Fibroblast of lung (primary cell): ENCODE results near the gene DLGAP1. TPM values are rescaled to one million over a fixed set of nuclear protein-coding genes. Genes with fewer than 3 reads are reported as not detected.

Experiments used
- DNase-seq, 2 donors: peaks; one replicate each; pipeline versions ENCODE4 v3.0.0 to v3.0.0-alpha.2; 2010; ENCODE audit warnings: low read depth in 2 of 2
- H2AFZ ChIP-seq: 2 replicates; pipeline ENCODE4 v1.5.1; 2012; ENCODE audit warnings: low read length, control low read depth, inconsistent platforms
- H3K27ac ChIP-seq: 2 replicates; pipeline ENCODE4 v1.5.1; 2011; ENCODE audit warnings: low read length, control low read depth; ENCODE audit not compliant: insufficient read depth
- H3K27me3 ChIP-seq: 2 replicates; pipeline ENCODE4 v1.5.1; 2011; ENCODE audit warnings: mild to moderate bottlenecking, low read length; ENCODE audit not compliant: control insufficient read depth, insufficient read depth
- H3K36me3 ChIP-seq: 2 replicates; pipeline ENCODE4 v1.5.1; 2011; ENCODE audit warnings: low read length; ENCODE audit not compliant: control insufficient read depth, insufficient read depth
- H3K4me1 ChIP-seq: 2 replicates; pipeline ENCODE4 v1.5.1; 2011; ENCODE audit warnings: low read length; ENCODE audit not compliant: control insufficient read depth, insufficient read depth; ENCODE audit errors: extremely low read depth
- H3K4me2 ChIP-seq: 2 replicates; pipeline ENCODE4 v1.5.1; 2011; ENCODE audit warnings: low read length, control low read depth; ENCODE audit not compliant: insufficient read depth; ENCODE audit errors: extremely low read depth
- H3K4me3 ChIP-seq, 4 experiments: fragments of 200-600 bp in 1 of 4; sonication (generic) in 1 of 4; replicated peaks in 1 of 4; 2 replicates each; pipeline ENCODE4 v1.5.1; 2011 to 2016; ENCODE audit warnings: low read length in 4 of 4, low read depth in 3 of 4, mild to moderate bottlenecking in 3 of 4, control low read depth in 2 of 4, inconsistent platforms in 1 of 4, mixed read lengths in 1 of 4; ENCODE audit not compliant: insufficient read depth in 1 of 4; ENCODE audit errors: control extremely low read depth in 1 of 4
- H3K79me2 ChIP-seq: 2 replicates; pipeline ENCODE4 v1.5.1; 2012; ENCODE audit warnings: mild to moderate bottlenecking, low read length, inconsistent platforms; ENCODE audit not compliant: control insufficient read depth, insufficient read depth
- H3K9ac ChIP-seq: 2 replicates; pipeline ENCODE4 v1.5.1; 2011; ENCODE audit warnings: mild to moderate bottlenecking, low read length, control low read depth; ENCODE audit not compliant: insufficient read depth
- H3K9me3 ChIP-seq: 2 replicates; pipeline ENCODE4 v1.5.1; 2012; ENCODE audit warnings: low read depth, low read length; ENCODE audit not compliant: control insufficient read depth, insufficient read depth
- H4K20me1 ChIP-seq: 2 replicates; pipeline ENCODE4 v1.5.1; 2011; ENCODE audit warnings: low read length; ENCODE audit not compliant: control insufficient read depth, insufficient read depth; ENCODE audit errors: extremely low read depth
- CTCF ChIP-seq, 2 donors: IDR thresholded peaks in 1 of 2; conservative IDR thresholded peaks in 1 of 2; 1 replicate in 1 of 2; 2 replicates in 1 of 2; pipeline ENCODE4 v1.5.1; 2011 to 2012; ENCODE audit warnings: low read length in 2 of 2, control low read depth in 1 of 2, inconsistent platforms in 1 of 2, low read depth in 1 of 2, mild to moderate bottlenecking in 1 of 2
- EZH2 ChIP-seq: IDR thresholded peaks from 2 replicates; pipeline ENCODE4 v1.5.1; 2012; ENCODE audit warnings: low read length, control low read depth, mild to moderate bottlenecking; ENCODE audit errors: missing control alignments
- polyA plus RNA-seq, 2 donors: library from polyadenylated mRNA; depleted of rRNA in 1 of 2; stranded (reverse) in 1 of 2; unstranded in 1 of 2; fragments of >200 nt; gene quantifications; 2 replicates each; pipeline ENCODE4 v1.2.1, GENCODE V29; 2011 to 2012; ENCODE audit warnings: missing spikeins in 1 of 2
- total RNA-seq: library from RNA; depleted of rRNA; stranded (reverse); fragments of >200 nt; gene quantifications from 2 replicates; pipeline ENCODE4 v1.2.1, GENCODE V29; 2014

The DLGAP1 gene
- total and polyA plus RNA-seq, 2 donors (not counting 1 experiment from before 2014, with no cell fraction given) = 0.16 to 0.17 TPM

GRCh38 chr18:4200399-4200798, 254.7 kb downstream of the DLGAP1 start:
- no peak overlapping the region for H3K27ac ChIP-seq
- no peaks in the 10 kb centered on the region for H3K9me3 ChIP-seq
- H4K20me1 ChIP-seq = no peaks in the 10 kb centered on the region
- DNase-seq = no peak
- no peaks in the 10 kb centered on the region for H3K27me3 ChIP-seq
- no peak overlapping the region for H2AFZ ChIP-seq
- no peaks in the 10 kb centered on the region for H3K79me2 ChIP-seq
- no peak overlapping the region for H3K9ac ChIP-seq
- H3K4me2 ChIP-seq = no peak overlapping the region
- H3K36me3 ChIP-seq = no peaks in the 10 kb centered on the region
- no peaks in the 10 kb centered on the region for H3K4me1 ChIP-seq
- TF ChIP-seq CTCF (conservative IDR thresholded peaks at IDR 0.05 in 1 of 2, IDR thresholded peaks at IDR 0.05 in 1 of 2; ENCODE audit: low read depth in 1 of 2, low read length in 2 of 2) (no peak), EZH2 (no peak)
- no peak overlapping the region for H3K4me3 ChIP-seq

GRCh38 chr18:4198956-4199355, 256.2 kb downstream of the DLGAP1 start:
- H3K4me1 ChIP-seq = no peaks in the 10 kb centered on the region

GRCh38 chr18:4196351-4196750, 258.8 kb downstream of the DLGAP1 start:
- no peak overlapping the region for H3K9ac ChIP-seq
- no peaks in the 10 kb centered on the region for H3K9me3 ChIP-seq
- no peaks in the 10 kb centered on the region for H3K36me3 ChIP-seq
- H3K27me3 ChIP-seq = no peaks in the 10 kb centered on the region
- no peaks in the 10 kb centered on the region for H4K20me1 ChIP-seq
- H3K27ac ChIP-seq = no peak overlapping the region
- no peak overlapping the region for H3K4me2 ChIP-seq
- H3K79me2 ChIP-seq = no peaks in the 10 kb centered on the region
- H2AFZ ChIP-seq = no peak overlapping the region
- H3K4me3 ChIP-seq = no peak overlapping the region
- no peak for DNase-seq
- TF ChIP-seq EZH2 (no peak), CTCF (conservative IDR thresholded peaks at IDR 0.05 in 1 of 2, IDR thresholded peaks at IDR 0.05 in 1 of 2; ENCODE audit: low read depth in 1 of 2, low read length in 2 of 2) (no peak)
- no peaks in the 10 kb centered on the region for H3K4me1 ChIP-seq

More at GRCh38 chr18:4198956-4199355, 256.2 kb downstream of the DLGAP1 start:
- TF ChIP-seq CTCF (conservative IDR thresholded peaks at IDR 0.05 in 1 of 2, IDR thresholded peaks at IDR 0.05 in 1 of 2; ENCODE audit: low read depth in 1 of 2, low read length in 2 of 2) (no peak), EZH2 (no peak)
- Histone ChIP-seq H3K4me3 (no peak overlapping the region), H3K9me3 (no peaks in the 10 kb centered on the region), H3K27me3 (no peaks in the 10 kb centered on the region), H2AFZ (no peak overlapping the region), H3K36me3 (no peaks in the 10 kb centered on the region), H3K4me2 (no peak overlapping the region), H3K27ac (no peak overlapping the region), H3K9ac (no peak overlapping the region), H3K79me2 (no peaks in the 10 kb centered on the region), H4K20me1 (no peaks in the 10 kb centered on the region)
- DNase-seq = no peak
